H9 (cell line): ENCODE measurements around the gene ADGB. TPM values are rescaled to one million over a fixed set of nuclear protein-coding genes. Genes with fewer than 3 reads are reported as not detected.

Experiments
- DNase-seq: peaks from one replicate; pipeline ENCODE4 v3.0.0-alpha.2; 2017
- H2AFZ ChIP-seq: one replicate; pipeline ENCODE4 v1.6.1; 2013; ENCODE audit warnings: mild to moderate bottlenecking, low read length, control low read depth, moderate library complexity
- H2AK5ac ChIP-seq: 2 replicates; pipeline ENCODE4 v1.6.1; 2013; ENCODE audit warnings: low read length, control low read depth, mixed read lengths; ENCODE audit not compliant: insufficient read length
- H2BK120ac ChIP-seq: one replicate; pipeline ENCODE4 v1.6.1; 2013; ENCODE audit warnings: low read depth, mild to moderate bottlenecking, low read length, control low read depth, inconsistent platforms; ENCODE audit not compliant: poor library complexity, severe bottlenecking
- H2BK12ac ChIP-seq: 2 replicates; pipeline ENCODE4 v1.6.1; 2013; ENCODE audit warnings: low read length, control low read depth, mixed read lengths, low read depth; ENCODE audit not compliant: insufficient read length
- H2BK15ac ChIP-seq: 2 replicates; pipeline ENCODE4 v1.6.1; 2013; ENCODE audit warnings: low read depth, low read length, control low read depth
- H2BK20ac ChIP-seq: one replicate; pipeline ENCODE4 v1.6.1; 2013; ENCODE audit warnings: low read depth, mild to moderate bottlenecking, low read length, control low read depth, inconsistent platforms; ENCODE audit not compliant: poor library complexity, severe bottlenecking
- H2BK5ac ChIP-seq: 2 replicates; pipeline ENCODE4 v1.6.1; 2013; ENCODE audit warnings: low read length, control low read depth, mixed read lengths; ENCODE audit not compliant: insufficient read length
- H3K14ac ChIP-seq: 2 replicates; pipeline ENCODE4 v1.6.1; 2013; ENCODE audit warnings: low read length, control low read depth; ENCODE audit not compliant: insufficient read depth
- H3K18ac ChIP-seq: 2 replicates; pipeline ENCODE4 v1.6.1; 2013; ENCODE audit warnings: low read depth, mild to moderate bottlenecking, mixed read lengths, low read length, control low read depth; ENCODE audit not compliant: insufficient read length
- H3K23ac ChIP-seq: 2 replicates; pipeline ENCODE4 v1.6.1; 2013; ENCODE audit warnings: low read length, control low read depth, mixed read lengths, low read depth; ENCODE audit not compliant: insufficient read length
- H3K23me2 ChIP-seq: 2 replicates; pipeline ENCODE4 v1.6.1; 2013; ENCODE audit warnings: low read depth, mild to moderate bottlenecking, mixed read lengths, low read length, control low read depth; ENCODE audit not compliant: insufficient read length, poor library complexity, severe bottlenecking
- H3K27ac ChIP-seq: 2 replicates; pipeline ENCODE4 v1.5.1; 2013; ENCODE audit warnings: low read length, control low read depth, mixed read lengths, low read depth; ENCODE audit not compliant: insufficient read length
- H3K27me3 ChIP-seq: 2 replicates; pipeline ENCODE4 v1.6.1; 2013; ENCODE audit warnings: low read length, control low read depth, inconsistent platforms; ENCODE audit not compliant: insufficient read depth
- H3K4ac ChIP-seq: 2 replicates; pipeline ENCODE4 v1.6.1; 2013; ENCODE audit warnings: low read depth, mild to moderate bottlenecking, control low read depth, inconsistent platforms, low read length, moderate library complexity
- H3K4me1 ChIP-seq: 2 replicates; pipeline ENCODE4 v1.6.1; 2013; ENCODE audit warnings: low read length, control low read depth, inconsistent platforms; ENCODE audit not compliant: insufficient read depth
- H3K4me2 ChIP-seq: 2 replicates; pipeline ENCODE4 v1.6.1; 2013; ENCODE audit warnings: low read length, control low read depth, mixed read lengths; ENCODE audit not compliant: insufficient read length, insufficient read depth
- H3K56ac ChIP-seq: 2 replicates; pipeline ENCODE4 v1.6.1; 2013; ENCODE audit warnings: low read depth, mild to moderate bottlenecking, mixed read lengths, low read length, control low read depth; ENCODE audit not compliant: insufficient read length
- H3K79me1 ChIP-seq: 2 replicates; pipeline ENCODE4 v1.6.1; 2013; ENCODE audit warnings: low read depth, mild to moderate bottlenecking, moderate library complexity, low read length, control low read depth, inconsistent platforms; ENCODE audit not compliant: insufficient read depth, poor library complexity, severe bottlenecking
- H3K79me2 ChIP-seq: 2 replicates; pipeline ENCODE4 v1.6.1; 2013; ENCODE audit warnings: low read length, control low read depth, inconsistent platforms; ENCODE audit not compliant: insufficient read depth
- H3K9ac ChIP-seq: 2 replicates; pipeline ENCODE4 v1.6.1; 2013; ENCODE audit warnings: low read length, control low read depth, mixed read lengths; ENCODE audit not compliant: insufficient read length; ENCODE audit errors: extremely low read depth
- H3K9me3 ChIP-seq: one replicate; pipeline ENCODE4 v1.6.1; 2013; ENCODE audit warnings: low read depth, low read length, inconsistent platforms; ENCODE audit not compliant: control insufficient read depth
- H3T11ph ChIP-seq: one replicate; pipeline ENCODE4 v1.6.1; 2013; ENCODE audit warnings: mild to moderate bottlenecking, low read length, control low read depth, inconsistent platforms
- H4K20me1 ChIP-seq: one replicate; pipeline ENCODE4 v1.6.1; 2013; ENCODE audit not compliant: control insufficient read depth, insufficient read length, insufficient read depth
- H4K5ac ChIP-seq: 2 replicates; pipeline ENCODE4 v1.6.1; 2013; ENCODE audit warnings: low read depth, mild to moderate bottlenecking, mixed read lengths, low read length, control low read depth; ENCODE audit not compliant: insufficient read length
- H4K8ac ChIP-seq: replicated peaks from 2 replicates; pipeline ENCODE4 v1.6.1; 2013; ENCODE audit warnings: low read length, control low read depth, mixed read lengths, low read depth; ENCODE audit not compliant: insufficient read length
- H4K91ac ChIP-seq: 2 replicates; pipeline ENCODE4 v1.6.1; 2013; ENCODE audit warnings: low read depth, mild to moderate bottlenecking, moderate library complexity, mixed read lengths, low read length, control low read depth; ENCODE audit not compliant: insufficient read length
- H3K27ac Mint-ChIP-seq, 3 experiments: 2 replicates in 2 of 3; 3 replicates in 1 of 3; pipeline ENCODE4 v1.8.0; 2020 to 2021; ENCODE audit warnings: mixed read lengths in 3 of 3, mild to moderate bottlenecking in 1 of 3, moderate library complexity in 1 of 3
- H3K27me3 Mint-ChIP-seq: 2 replicates; pipeline ENCODE4 v1.8.0; 2021; ENCODE audit warnings: low read depth, mild to moderate bottlenecking, moderate library complexity, mixed read lengths
- H3K36me3 Mint-ChIP-seq, 3 experiments: 2 replicates in 2 of 3; 3 replicates in 1 of 3; pipeline ENCODE4 v1.8.0; 2020 to 2021; ENCODE audit warnings: low read depth in 3 of 3, mixed read lengths in 3 of 3; ENCODE audit not compliant: insufficient read depth in 1 of 3
- H3K4me1 Mint-ChIP-seq, 2 experiments: 2 replicates each; pipeline ENCODE4 v1.8.0; 2020; ENCODE audit warnings: mixed read lengths in 2 of 2
- H3K4me3 Mint-ChIP-seq, 2 experiments: 2 replicates in 1 of 2; 3 replicates in 1 of 2; pipeline ENCODE4 v1.8.0; 2020 to 2021; ENCODE audit warnings: mild to moderate bottlenecking in 2 of 2, mixed read lengths in 2 of 2, moderate library complexity in 1 of 2
- H3K9me3 Mint-ChIP-seq, 2 experiments: 2 replicates in 1 of 2; 3 replicates in 1 of 2; pipeline ENCODE4 v1.8.0; 2020; ENCODE audit warnings: mild to moderate bottlenecking in 2 of 2, mixed read lengths in 2 of 2, moderate library complexity in 1 of 2
- WGBS: extraction: QIAGEN DNeasy Blood & Tissue Kit; methylation state at CpG from one replicate; pipeline ENCODE4 v1.1.7; 2013; ENCODE audit warnings: missing lambda C conversion rate, low lambda C conversion rate, mixed read lengths; ENCODE audit not compliant: insufficient read length; ENCODE audit errors: extremely low coverage; 5-methylcytosine and 5-hydroxymethylcytosine counted together
- total RNA-seq: library from RNA; stranded (reverse); gene quantifications from 2 replicates; pipeline ENCODE4 v1.2.1, GENCODE V29; 2021
- TF ChIP-seq, protein P1 (sequence below): fragments of 200-600 bp; sonication (generic); conservative IDR thresholded peaks from 3 replicates; pipeline ENCODE4 v1.8.0; 2021; ENCODE audit warnings: antibody characterized with exemption, mild to moderate bottlenecking

ADGB gene
- total RNA-seq, 1 experiment from 2014 or later: not detected

DNA sequence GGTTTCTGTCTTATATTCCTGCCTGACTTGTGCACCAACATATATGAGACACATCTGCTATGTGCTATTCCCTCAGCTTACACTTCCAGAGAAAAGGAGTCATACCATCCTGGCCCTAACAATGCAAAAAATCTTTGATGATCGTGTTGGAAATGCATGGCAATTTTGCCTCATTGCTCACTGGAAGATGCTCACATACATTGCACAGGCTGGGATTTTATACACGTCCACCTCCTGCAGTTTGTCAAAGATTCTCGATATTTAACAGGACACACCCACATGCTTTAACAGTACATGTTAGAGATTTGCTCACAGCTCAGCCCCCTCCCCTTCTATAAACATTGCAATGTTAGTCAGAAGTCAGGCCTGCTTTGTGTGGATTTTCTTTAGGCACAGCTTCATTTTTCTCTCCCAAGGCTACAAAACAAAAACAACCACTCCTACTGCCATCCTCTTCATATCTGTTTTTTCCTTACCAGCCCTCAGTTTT lies 66.1 kb downstream of the ADGB start:
- Histone ChIP-seq H3K79me1 (no peaks in the 10 kb centered on the region), H3K23ac (no peak overlapping the region), H2BK12ac (no peak overlapping the region), H4K91ac (no peak overlapping the region), H3K79me2 (no peaks in the 10 kb centered on the region), H2AFZ (no peak overlapping the region), H3K27me3 (no peaks in the 10 kb centered on the region), H3K27ac (no peak overlapping the region), H2AK5ac (no peak overlapping the region), H3K4me1 (no peaks in the 10 kb centered on the region; the same call in 1 of the 2 replicates), H3K4ac (no peak overlapping the region), H3K23me2 (no peaks in the 10 kb centered on the region), H3K14ac (no peak overlapping the region), H4K5ac (no peak overlapping the region), H4K8ac (no peak overlapping the region), H2BK20ac (no peak overlapping the region), H2BK5ac (no peak overlapping the region), H3K9me3 (no peaks in the 10 kb centered on the region), H3T11ph (no peak overlapping the region), H3K4me2 (no peak overlapping the region), H3K56ac (no peak overlapping the region), H4K20me1 (no peaks in the 10 kb centered on the region), H3K9ac (no peak overlapping the region), H2BK120ac (no peak overlapping the region), H3K18ac (no peak overlapping the region), H2BK15ac (no peak overlapping the region)
- Mint-ChIP-seq H3K4me3 (no peak overlapping the region), H3K4me1 (peaks cover 10 to 15% of the 10 kb centered on the region in 2 experiments), H3K9me3 (peaks cover 4 to 6% of the 10 kb centered on the region in 2 experiments; a peak in 3 of 5 replicates), H3K27ac (peak overlapping the region in 1 of 3 experiments; percentile 33; a peak in 2 of 7 replicates), H3K27me3 (no peaks in the 10 kb centered on the region), H3K36me3 (peaks cover 0 to 4% (median 0%) of the 10 kb centered on the region in 3 experiments; a peak in 2 of 7 replicates)
- DNase-seq: no peak
- TF ChIP-seq, protein P1, sequence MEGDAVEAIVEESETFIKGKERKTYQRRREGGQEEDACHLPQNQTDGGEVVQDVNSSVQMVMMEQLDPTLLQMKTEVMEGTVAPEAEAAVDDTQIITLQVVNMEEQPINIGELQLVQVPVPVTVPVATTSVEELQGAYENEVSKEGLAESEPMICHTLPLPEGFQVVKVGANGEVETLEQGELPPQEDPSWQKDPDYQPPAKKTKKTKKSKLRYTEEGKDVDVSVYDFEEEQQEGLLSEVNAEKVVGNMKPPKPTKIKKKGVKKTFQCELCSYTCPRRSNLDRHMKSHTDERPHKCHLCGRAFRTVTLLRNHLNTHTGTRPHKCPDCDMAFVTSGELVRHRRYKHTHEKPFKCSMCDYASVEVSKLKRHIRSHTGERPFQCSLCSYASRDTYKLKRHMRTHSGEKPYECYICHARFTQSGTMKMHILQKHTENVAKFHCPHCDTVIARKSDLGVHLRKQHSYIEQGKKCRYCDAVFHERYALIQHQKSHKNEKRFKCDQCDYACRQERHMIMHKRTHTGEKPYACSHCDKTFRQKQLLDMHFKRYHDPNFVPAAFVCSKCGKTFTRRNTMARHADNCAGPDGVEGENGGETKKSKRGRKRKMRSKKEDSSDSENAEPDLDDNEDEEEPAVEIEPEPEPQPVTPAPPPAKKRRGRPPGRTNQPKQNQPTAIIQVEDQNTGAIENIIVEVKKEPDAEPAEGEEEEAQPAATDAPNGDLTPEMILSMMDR: no peak
- WGBS: no CpG with 5 or more reads among the region's 3 CpGs
